Peyer's patch (tissue), 4 donors: ENCODE measurements around the gene CTNNA1.

ENCODE experiments used
- CTCF ChIP-seq, 6 experiments: fragments of 450-650 bp in 4 of 6; fragments of 200-600 bp in 2 of 6; sonication (generic) in 1 of 6; IDR thresholded peaks; one replicate each; pipeline ENCODE4 v1.5.1; 2017 to 2019; ENCODE audit warnings: antibody characterized with exemption in 6 of 6, mild to moderate bottlenecking in 3 of 6, moderate library complexity in 1 of 6
- POLR2A ChIP-seq, 2 donors: fragments of 450-650 bp; IDR thresholded peaks; one replicate each; pipeline ENCODE4 v1.5.1; 2017; ENCODE audit warnings: antibody characterized with exemption in 2 of 2, mild to moderate bottlenecking in 2 of 2, moderate library complexity in 2 of 2

GRCh38 chr5:138913773-138914172 lies 160.5 kb downstream of the CTNNA1 start:
- TF ChIP-seq CTCF (IDR thresholded peaks at IDR 0.05) (no peak), POLR2A (IDR thresholded peaks at IDR 0.05) (no peak)
